GM19468 (cell line): ENCODE data around the gene LARP6.
"Not testable (repeated sequence)": the region's sequence is repeated elsewhere in the genome, so short reads cannot be mapped to it uniquely, and the experiment has no call there.

ENCODE experiments used
- ATAC-seq: cut with Tn5 transposase; IDR thresholded peaks from one replicate; pipeline ENCODE4 v1.9.1; 2021; ENCODE audit warnings: mild to moderate bottlenecking, moderate library complexity, moderate number of reproducible peaks; ENCODE audit not compliant: unreplicated experiment; ENCODE audit errors: extremely low read depth

Gene LARP6

GRCh38 chr15:70831094-70831911 is 22.7 kb downstream of the LARP6 start:
- ATAC-seq = no peak

- ATAC-seq = no peak
Measured at GRCh38 chr15:70830615-70831014, 23.3 kb downstream of the LARP6 start.

DNA sequence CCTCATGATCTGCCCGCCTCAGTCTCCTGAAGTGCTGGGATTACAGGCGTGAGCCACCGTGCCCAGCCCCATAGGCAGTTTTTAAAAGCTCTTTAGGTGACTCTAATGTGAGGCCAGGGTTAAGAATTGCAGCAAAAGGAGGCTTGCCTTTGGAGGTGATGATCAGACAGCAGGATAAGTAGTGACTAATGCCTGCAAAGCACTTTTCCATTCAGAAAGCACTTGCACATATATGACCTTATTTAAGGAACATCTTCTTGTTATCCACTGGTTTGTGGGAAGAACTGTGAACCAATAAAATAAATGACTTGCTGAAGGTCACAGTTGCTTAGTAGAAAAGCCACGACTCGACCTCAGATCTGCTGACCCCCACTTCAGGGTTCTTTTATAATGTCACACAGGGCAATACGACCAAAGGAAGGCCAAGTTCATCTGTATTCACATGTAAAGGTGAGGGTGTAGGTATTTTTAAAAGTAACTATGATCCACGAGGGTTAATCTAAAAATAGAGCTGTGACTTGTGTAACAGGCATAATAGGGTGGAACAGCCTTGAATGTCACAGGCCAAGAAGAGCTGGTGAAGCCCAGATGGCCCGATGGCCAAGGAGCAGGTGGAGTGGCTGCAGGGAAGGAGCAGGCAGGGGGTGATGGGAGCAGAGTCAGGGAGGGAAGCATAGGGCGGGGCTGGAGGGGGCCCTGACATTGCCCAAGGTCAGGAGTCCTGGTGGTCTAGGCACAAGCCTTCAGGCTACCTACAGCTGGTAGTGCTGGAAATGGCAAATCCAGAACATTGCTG is 24.4 kb downstream of the LARP6 start:
- no peak for ATAC-seq

GRCh38 chr15:70827721-70828120 is 26.2 kb downstream of the LARP6 start:
- ATAC-seq = no peak

GRCh38 chr15:70826634-70827033 is 27.3 kb downstream of the LARP6 start:
- ATAC-seq = no peak

- no peak for ATAC-seq
Measured at GRCh38 chr15:70825841-70826240, 28.1 kb downstream of the LARP6 start.

DNA sequence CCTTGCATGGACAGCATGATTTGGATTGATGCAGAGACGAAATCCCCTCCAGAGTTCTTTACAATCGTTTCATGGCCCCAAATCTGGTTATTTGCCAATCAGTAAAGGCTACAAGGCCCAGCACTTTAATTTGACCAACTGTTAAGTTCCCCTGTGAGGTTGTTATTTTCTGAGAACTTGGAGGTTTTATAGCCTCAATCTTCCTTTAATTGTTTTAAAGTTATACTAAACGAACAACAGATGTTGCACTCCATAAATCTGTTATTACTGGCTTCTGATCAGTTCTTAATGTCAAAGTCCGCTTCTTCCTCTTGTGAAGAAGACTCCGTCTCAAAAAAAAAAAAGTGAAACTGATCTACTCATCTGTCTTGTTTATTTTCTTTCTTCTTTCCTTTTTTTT is 30.8 kb downstream of the LARP6 start:
- no peak for ATAC-seq

DNA sequence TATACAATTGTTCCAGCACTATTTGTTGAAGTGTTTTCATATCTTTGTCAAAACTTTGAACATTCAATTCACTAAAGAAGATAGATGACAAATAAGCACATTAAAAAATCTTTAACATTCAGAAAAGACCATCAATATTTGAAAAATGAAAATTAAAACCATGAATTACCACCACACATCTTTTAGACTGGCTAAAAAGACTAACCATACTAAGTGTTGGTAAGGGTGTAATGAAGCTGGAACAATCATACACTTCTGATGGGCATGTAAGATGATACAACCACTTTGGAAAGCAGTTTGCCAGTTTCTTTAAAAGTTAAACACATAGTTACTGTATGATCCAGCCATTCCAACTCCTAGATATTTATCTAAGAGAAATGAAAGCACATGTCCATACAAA is 33.7 kb downstream of the LARP6 start:
- ATAC-seq = no peak

- ATAC-seq = no peak
Measured at GRCh38 chr15:70818580-70818979, 35.4 kb downstream of the LARP6 start.

DNA sequence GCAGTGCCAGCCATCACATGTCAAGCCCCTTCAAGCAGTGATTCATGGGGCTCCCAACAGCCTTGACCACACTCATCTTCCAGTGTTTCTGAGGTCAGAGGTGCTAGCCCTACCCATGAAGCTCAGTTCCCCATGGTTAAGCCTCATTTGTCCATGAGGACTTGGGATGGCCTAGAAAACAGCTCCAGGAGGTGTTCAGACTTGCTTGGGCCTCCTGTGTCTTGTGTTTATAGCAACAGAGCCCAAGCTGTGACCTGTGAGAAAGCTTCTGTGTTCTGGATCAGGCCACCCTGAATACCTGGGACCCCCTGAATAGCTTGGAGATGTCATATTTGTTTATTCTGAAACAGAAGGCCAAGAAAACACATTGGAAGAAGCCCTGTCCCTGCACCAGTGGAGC is 36.7 kb downstream of the LARP6 start:
- ATAC-seq = no peak

DNA sequence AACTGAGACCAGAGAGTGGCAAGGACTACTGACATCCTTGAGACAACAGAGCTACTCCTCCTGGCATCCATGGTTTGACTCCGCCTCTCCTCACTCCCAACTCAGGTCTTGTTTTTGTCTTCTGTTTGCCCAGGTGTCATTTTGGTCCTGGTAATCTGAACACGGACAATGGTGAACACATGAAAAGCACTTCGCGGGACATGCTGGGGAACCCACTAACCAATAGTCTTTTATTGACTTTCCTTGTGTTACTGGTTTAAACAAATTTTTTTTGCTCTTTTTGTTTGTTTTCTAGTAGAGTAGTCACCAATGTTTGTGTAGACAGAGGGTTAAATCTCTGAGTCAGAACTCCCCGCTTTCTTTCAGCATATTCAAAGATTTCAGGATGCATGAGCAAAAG is 38.4 kb downstream of the LARP6 start:
- no peak for ATAC-seq

- not testable (repeated sequence) for ATAC-seq
Measured at GRCh38 chr15:70815011-70815410, 38.9 kb downstream of the LARP6 start.

GRCh38 chr15:70812827-70813364 is 41.1 kb downstream of the LARP6 start:
- ATAC-seq = no peak

- no peak for ATAC-seq
Measured at GRCh38 chr15:70810916-70811578, 42.9 kb downstream of the LARP6 start.

DNA sequence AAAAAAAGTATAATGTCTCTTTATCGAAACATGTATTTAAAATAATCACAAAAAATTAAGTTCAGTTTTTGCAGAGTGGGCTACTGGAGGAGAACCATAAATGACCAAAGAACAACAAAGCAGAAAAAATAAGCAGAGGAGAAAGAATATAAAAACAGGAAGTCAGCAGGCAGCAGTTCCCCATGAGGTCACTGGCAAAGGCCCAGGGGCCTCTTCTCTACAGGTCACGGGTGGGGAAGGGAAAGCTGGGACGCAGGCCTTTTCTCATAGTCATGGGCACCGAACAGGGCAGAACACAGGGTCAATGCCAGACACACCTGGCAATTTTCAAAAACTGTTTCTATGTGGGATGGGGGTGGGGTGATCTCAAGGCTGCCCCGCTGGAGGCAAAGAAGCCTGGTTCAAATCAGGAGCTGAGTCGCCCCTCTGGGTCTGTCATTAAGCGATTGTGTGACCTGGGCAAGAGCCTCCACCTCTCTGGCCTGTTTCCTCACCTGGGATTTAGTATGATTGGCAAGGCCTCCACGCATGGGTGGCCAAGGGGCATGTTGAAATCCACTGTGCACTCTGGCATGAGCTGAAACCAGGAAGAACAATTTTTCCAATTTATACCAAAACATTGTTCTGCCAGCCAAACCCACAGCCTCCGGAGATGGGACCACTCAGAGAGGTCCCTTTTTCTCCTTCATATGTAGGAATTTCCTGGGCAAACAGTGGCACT is 46.8 kb downstream of the LARP6 start:
- no peak for ATAC-seq

DNA sequence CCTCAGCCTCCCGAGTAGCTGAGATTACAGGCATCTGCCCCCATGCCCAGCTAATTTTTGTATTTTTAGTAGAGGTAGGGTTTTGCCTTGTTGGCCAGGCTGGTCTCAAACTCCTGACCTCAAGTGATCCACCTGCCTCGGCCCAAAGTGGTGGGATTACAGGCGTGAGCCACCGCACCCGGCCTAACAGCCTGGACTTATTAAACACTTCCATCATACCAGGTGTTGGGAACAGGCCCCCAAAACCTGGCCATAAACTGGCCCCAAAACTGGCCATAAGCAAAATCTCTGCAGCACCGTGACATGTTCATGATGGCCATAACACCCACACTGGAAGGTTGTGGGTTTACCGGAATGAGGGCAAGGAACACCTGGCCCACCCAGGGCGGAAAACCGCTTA is 49.6 kb downstream of the LARP6 start:
- ATAC-seq = not testable (repeated sequence)

GRCh38 chr15:70802629-70803028 is 51.3 kb downstream of the LARP6 start:
- no peak for ATAC-seq

GRCh38 chr15:70801109-70801508 is 52.8 kb downstream of the LARP6 start:
- no peak for ATAC-seq

DNA sequence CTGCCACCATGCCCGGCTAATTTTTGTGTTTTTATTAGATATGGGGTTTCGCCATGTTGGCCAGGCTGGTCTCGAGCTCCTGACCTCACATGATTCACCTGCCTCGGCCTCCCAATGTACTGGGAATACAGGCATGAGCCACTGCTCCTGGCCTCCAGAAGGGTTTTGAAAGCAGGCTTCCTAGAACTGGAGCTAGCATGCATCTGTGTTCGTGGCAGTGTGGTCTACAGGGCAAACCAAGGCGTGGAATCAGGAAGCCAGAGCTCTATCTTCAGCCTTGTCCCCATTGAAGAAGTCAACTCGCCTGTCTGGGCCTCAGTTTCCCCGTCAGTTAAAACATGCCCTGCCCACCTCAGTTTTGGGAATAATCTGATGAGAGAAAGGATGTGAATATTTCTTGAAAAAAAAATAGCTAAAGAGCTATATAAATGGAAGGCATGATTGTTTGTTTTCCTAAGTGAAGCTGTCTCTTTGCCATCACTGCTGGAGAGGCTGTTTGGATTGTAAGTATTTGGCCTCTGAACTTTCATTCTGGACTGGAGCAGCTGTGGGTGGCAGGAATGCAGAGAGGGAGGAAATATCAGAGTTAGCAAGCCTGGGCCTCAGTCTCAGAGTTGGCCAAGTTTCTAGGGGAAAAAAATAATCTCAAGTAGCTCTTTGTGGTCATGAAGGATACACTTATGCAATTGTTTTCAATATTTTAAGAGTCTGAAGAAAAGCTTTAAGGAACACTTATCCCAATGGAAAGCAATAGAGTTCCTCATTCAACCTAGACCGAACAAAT is 54.1 kb downstream of the LARP6 start:
- ATAC-seq = no peak
